T follicular helper cell (primary cell): ENCODE data around the gene ZNF236.

Source experiments
- DNase-seq: peaks from one replicate; pipeline ENCODE4 v3.0.0-alpha.2; 2020; ENCODE audit warnings: low read depth

Gene ZNF236

GRCh38 chr18:76821356-76821874 is 942 bp upstream of the ZNF236 start:
- DNase-seq: no peak

GRCh38 chr18:76821875-76822505 is 367 bp upstream of the ZNF236 start:
- peak; percentile 51 for DNase-seq

GRCh38 chr18:76823161-76823538 is 793 bp downstream of the ZNF236 start:
- no peak for DNase-seq

GRCh38 chr18:76823587-76824011 is 1.2 kb downstream of the ZNF236 start:
- no peak for DNase-seq

GRCh38 chr18:76824145-76824676 is 1.9 kb downstream of the ZNF236 start:
- no peak for DNase-seq

- DNase-seq: no peak
Observed at GRCh38 chr18:76824754-76825153, 2.4 kb downstream of the ZNF236 start.

- DNase-seq: no peak
Observed at GRCh38 chr18:76827205-76828200, 5.1 kb downstream of the ZNF236 start.

- DNase-seq: no peak
Observed at GRCh38 chr18:76834379-76834778, 12.0 kb downstream of the ZNF236 start.

- no peak for DNase-seq
Observed at GRCh38 chr18:76835380-76835779, 13.0 kb downstream of the ZNF236 start.

- no peak for DNase-seq
Observed at GRCh38 chr18:76837071-76837470, 14.7 kb downstream of the ZNF236 start.

- DNase-seq: no peak
Observed at GRCh38 chr18:76838182-76838581, 15.8 kb downstream of the ZNF236 start.

- DNase-seq: no peak
Observed at GRCh38 chr18:76839086-76839794, 16.9 kb downstream of the ZNF236 start.

- no peak for DNase-seq
Observed at GRCh38 chr18:76842837-76843530, 20.6 kb downstream of the ZNF236 start.

GRCh38 chr18:76844144-76844543 is 21.8 kb downstream of the ZNF236 start:
- no peak for DNase-seq

GRCh38 chr18:76844742-76845477 is 22.6 kb downstream of the ZNF236 start:
- DNase-seq: no peak

GRCh38 chr18:76846217-76846616 is 23.9 kb downstream of the ZNF236 start:
- DNase-seq: no peak

- DNase-seq: no peak
Observed at GRCh38 chr18:76847916-76848315, 25.6 kb downstream of the ZNF236 start.

GRCh38 chr18:76850112-76850511 is 27.8 kb downstream of the ZNF236 start:
- no peak for DNase-seq

GRCh38 chr18:76855594-76855993 is 33.2 kb downstream of the ZNF236 start:
- no peak for DNase-seq

- DNase-seq: no peak
Observed at GRCh38 chr18:76857476-76857875, 35.1 kb downstream of the ZNF236 start.
